Lower leg skin (tissue), 3 donors: ENCODE measurements around the gene AK8.

Source experiments
- CTCF ChIP-seq, 3 donors: fragments of 450-650 bp; IDR thresholded peaks; one replicate each; pipeline ENCODE4 v1.5.1; 2016; ENCODE audit warnings: antibody characterized with exemption in 3 of 3, mild to moderate bottlenecking in 3 of 3, moderate library complexity in 2 of 3
- POLR2A ChIP-seq, 2 donors: fragments of 450-650 bp; IDR thresholded peaks; one replicate each; pipeline ENCODE4 v1.6.1; 2016 to 2017; ENCODE audit warnings: antibody characterized with exemption in 2 of 2, mild to moderate bottlenecking in 1 of 2, moderate library complexity in 1 of 2

- TF ChIP-seq POLR2A (IDR thresholded peaks at IDR 0.05) (no peak), CTCF (IDR thresholded peaks at IDR 0.05) (no peak)
Observed at GRCh38 chr9:132792547-132792946, 85.5 kb downstream of the AK8 start.
